ENCODE results near the gene ZNF362. TPM values are rescaled to one million over a fixed set of nuclear protein-coding genes. Genes with fewer than 3 reads are reported as not detected.

The ZNF362 gene, protein sequence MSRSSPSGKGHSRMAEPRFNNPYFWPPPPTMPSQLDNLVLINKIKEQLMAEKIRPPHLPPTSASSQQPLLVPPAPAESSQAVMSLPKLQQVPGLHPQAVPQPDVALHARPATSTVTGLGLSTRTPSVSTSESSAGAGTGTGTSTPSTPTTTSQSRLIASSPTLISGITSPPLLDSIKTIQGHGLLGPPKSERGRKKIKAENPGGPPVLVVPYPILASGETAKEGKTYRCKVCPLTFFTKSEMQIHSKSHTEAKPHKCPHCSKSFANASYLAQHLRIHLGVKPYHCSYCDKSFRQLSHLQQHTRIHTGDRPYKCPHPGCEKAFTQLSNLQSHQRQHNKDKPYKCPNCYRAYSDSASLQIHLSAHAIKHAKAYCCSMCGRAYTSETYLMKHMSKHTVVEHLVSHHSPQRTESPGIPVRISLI
- total RNA-seq = 8.2 and 8.5 TPM in 2 replicates

DNA sequence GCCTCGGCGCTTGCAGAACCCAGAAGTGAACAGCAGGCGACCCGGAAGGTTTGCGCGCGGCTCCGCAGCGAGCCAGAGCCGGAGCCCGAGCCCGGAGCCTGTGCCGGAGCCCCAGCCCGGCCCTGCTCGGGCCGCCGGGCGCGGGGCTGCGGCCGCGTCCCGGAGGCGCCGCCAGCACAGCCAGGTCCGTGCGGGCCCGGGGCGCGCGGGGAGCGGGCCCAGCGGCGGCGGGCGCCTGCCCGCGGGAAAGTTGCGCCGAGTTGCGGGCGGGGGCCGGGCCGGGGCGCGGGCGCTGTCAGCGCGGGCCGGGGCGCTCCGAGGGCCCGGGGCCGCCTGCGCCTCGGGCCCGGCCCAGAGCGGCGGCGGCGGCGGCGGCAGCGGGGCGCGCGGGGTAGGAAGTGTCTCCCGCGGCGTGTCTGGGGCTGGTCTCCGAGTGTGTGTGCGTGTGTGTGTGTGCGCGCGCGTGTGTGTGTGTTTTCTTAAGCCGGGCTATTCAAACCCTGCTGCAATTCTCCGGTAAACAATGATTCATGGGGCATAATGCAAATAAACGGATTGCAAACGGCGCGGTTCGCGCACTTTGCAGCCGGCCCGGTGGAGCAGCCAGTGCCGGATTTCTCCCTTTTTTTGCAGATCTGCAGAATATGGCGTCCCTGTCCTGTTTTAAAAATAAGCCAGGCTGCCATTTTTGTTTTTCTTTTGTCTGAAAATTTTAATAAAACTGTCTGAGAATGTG lies at the start of gene ZNF362:
Gene ZNF362, plus strand, starts transcription at position 22 of the 736 bp plus-strand sequence. CDS start 14,083 bp downstream, outside the sequence.

DNA sequence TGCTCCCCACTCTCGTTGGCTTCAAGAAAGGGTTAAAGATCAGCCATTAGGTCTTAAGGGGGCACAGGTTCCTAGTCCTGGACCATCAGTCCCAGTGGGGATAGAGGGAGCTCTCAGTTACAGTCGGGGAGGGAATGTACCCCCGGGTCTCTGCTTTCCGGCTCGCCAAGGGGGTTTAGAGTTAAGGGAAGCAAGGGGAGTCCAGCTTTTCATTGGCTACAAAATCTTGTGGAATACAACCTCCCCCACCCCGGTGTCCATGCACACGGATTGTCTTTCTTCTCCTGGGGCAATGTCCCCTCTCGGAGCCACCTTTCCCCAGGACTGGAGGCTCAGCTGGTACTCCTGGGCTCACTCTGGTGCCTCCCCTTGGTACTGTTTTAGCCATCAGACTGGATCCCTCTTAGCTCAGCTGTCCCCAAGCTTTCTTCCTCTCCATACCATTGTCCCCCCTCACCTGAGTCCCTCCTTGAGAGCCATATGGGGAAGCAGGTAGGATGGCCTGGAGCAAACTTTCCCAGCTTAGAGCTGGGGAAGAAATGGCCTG lies 64.4 kb downstream of the ZNF362 start, which contains the start of gene A3GALT2:
Gene A3GALT2, minus strand, starts transcription at position 480 of the 547 bp plus-strand sequence. Its CDS starts 0 bp downstream, at position 480.

Other genes starting within 250 kb of the ZNF362 start
- gene AK2, start 219.6 kb upstream of the ZNF362 start, total RNA-seq = 73.6 and 91.1 TPM in 2 replicates
- 6.9 and 9.2 TPM in 2 replicates for gene AZIN2, start 175.3 kb upstream of the ZNF362 start, total RNA-seq
- gene TRIM62, start 74.4 kb upstream of the ZNF362 start, total RNA-seq = 5.7 and 10.3 TPM in 2 replicates
- not detected in 2 replicates for gene A3GALT2, start 64.6 kb downstream of the ZNF362 start, total RNA-seq
- gene PHC2, start 174.6 kb downstream of the ZNF362 start, total RNA-seq = 89.9 and 91.9 TPM in 2 replicates
- 12.2 and 13.4 TPM in 2 replicates for gene ZSCAN20, start 216.2 kb downstream of the ZNF362 start, total RNA-seq